Omental fat pad (tissue), 4 donors: Measurements from ENCODE around the gene TTYH2. TPM values are rescaled to one million over a fixed set of nuclear protein-coding genes. Genes with fewer than 3 reads are reported as not detected.

Experiments used
- ATAC-seq: fragments of 150-250 bp; one replicate; pipeline ENCODE4 v1.9.1; 2016; ENCODE audit warnings: mild to moderate bottlenecking, moderate library complexity; ENCODE audit not compliant: low FRiP score
- DNase-seq: peaks from one replicate; pipeline ENCODE4 v3.0.0-alpha.2; 2019; ENCODE audit warnings: low spot score
- CTCF ChIP-seq, 3 donors: fragments of 450-650 bp; IDR thresholded peaks; one replicate each; pipeline ENCODE4 v1.5.1; 2016 to 2017; ENCODE audit warnings: antibody characterized with exemption in 3 of 3, mild to moderate bottlenecking in 3 of 3, moderate library complexity in 2 of 3
- total RNA-seq, 4 donors: library from RNA; depleted of rRNA; stranded (reverse); fragments of >200 nt; gene quantifications; one replicate each; pipeline ENCODE4 v1.1.0, GENCODE V29; 2016

TTYH2 gene
- total RNA-seq, 4 donors from 2014 or later = 5.9 to 9.0 (median 7.9) TPM

GRCh38 chr17:74214484-74215341 lies 1.3 kb downstream of the TTYH2 start:
- ATAC-seq = no peak
- no peak for TF ChIP-seq CTCF (IDR thresholded peaks at IDR 0.05)
- no peak for DNase-seq

GRCh38 chr17:74215342-74215727 lies 2.0 kb downstream of the TTYH2 start:
- no peak for DNase-seq
- ATAC-seq = no peak
- TF ChIP-seq CTCF (IDR thresholded peaks at IDR 0.05) = no peak

GRCh38 chr17:74216505-74216904 lies 3.1 kb downstream of the TTYH2 start:
- DNase-seq = no peak
- ATAC-seq = no peak
- TF ChIP-seq CTCF (IDR thresholded peaks at IDR 0.05) = no peak

GRCh38 chr17:74217037-74217730 lies 3.8 kb downstream of the TTYH2 start:
- DNase-seq (no peak), ATAC-seq (no peak)
- no peak for TF ChIP-seq CTCF (IDR thresholded peaks at IDR 0.05)

GRCh38 chr17:74217888-74218287 lies 4.5 kb downstream of the TTYH2 start:
- ATAC-seq = no peak
- no peak for TF ChIP-seq CTCF (IDR thresholded peaks at IDR 0.05)
- no peak for DNase-seq

- no peak for TF ChIP-seq CTCF (IDR thresholded peaks at IDR 0.05)
- ATAC-seq (no peak), DNase-seq (no peak)
Observed at GRCh38 chr17:74218436-74218835, 5.1 kb downstream of the TTYH2 start.
